Measurements from ENCODE around the gene A1BG.

- TF ChIP-seq SP1 (IDR thresholded peaks at IDR 0.05; ENCODE audit: low read depth) (no peak), REST (IDR thresholded peaks at IDR 0.05; ENCODE audit: low read depth) (no peak), CTCF (IDR thresholded peaks at IDR 0.05 in 2 of 3, conservative IDR thresholded peaks at IDR 0.05 in 1 of 3; ENCODE audit: borderline replicate concordance in 1 of 3, insufficient read depth in 1 of 3, low read depth in 2 of 3, low read length in 2 of 3) (no peak), EZH2phosphoT487 (IDR thresholded peaks at IDR 0.05; ENCODE audit: borderline replicate concordance) (no peak), MAX (IDR thresholded peaks at IDR 0.05) (no peak), POLR2A (IDR thresholded peaks at IDR 0.05; ENCODE audit: borderline replicate concordance, extremely low read depth, insufficient read depth, insufficient read length) (no peak)
These were observed 45.6 kb downstream of the A1BG start for GRCh38 chr19:58307736-58308135.
